ENCODE results near the gene DPEP1. TPM values are rescaled to one million over a fixed set of nuclear protein-coding genes. Genes with fewer than 3 reads are reported as not detected.

DPEP1 gene
- total and polyA plus RNA-seq, 7 donors: 0.92 to 1.2 TPM; not detected in 5

DNA sequence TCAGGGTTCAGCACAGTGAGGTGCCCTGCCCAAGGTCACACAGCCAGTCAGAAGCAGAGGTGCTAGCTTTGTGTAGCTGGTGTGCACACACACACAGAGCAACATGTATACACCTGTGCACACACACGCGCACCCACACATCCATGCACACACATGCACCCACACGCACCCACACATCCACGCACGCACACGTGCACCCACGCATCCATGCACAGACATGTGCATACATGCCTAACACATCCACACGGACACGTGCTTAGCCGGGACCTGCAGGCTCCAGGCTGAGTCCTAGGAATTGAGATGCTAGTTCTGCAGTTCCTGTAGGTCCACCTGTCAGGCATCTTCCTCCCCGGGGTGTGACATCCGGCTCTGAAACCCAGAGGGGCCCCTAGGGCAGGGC, 13.0 kb upstream of the DPEP1 start:
- Histone ChIP-seq H3K4me1 (peaks cover 0 to 8% (median 0%) of the 10 kb centered on the region in 4 donors), H3K27me3 (peaks cover 0 to 27% (median 17%) of the 10 kb centered on the region in 3 donors), H3K36me3 (no peaks in the 10 kb centered on the region), H3K9me3 (no peaks in the 10 kb centered on the region), H3K4me3 (no peak overlapping the region), H3K27ac (no peak overlapping the region)
- DNase-seq: no peak
- intact Hi-C loops (cut with DNase I): no loop called here
- TF ChIP-seq POLR2AphosphoS5 (IDR thresholded peaks at IDR 0.05) (no peak), CTCF (IDR thresholded peaks at IDR 0.05) (no peak), POLR2A (IDR thresholded peaks at IDR 0.05) (no peak), EP300 (IDR thresholded peaks at IDR 0.05) (no peak)
- WGBS, 2 donors: 69 to 86% methylated on average over 12 of the region's 12 CpGs

- no peak for DNase-seq
- Histone ChIP-seq H3K4me1 (peaks cover 0 to 8% (median 0%) of the 10 kb centered on the region in 4 donors), H3K36me3 (no peaks in the 10 kb centered on the region), H3K27ac (no peak overlapping the region), H3K4me3 (no peak overlapping the region), H3K27me3 (peaks cover 0 to 29% (median 20%) of the 10 kb centered on the region in 3 donors), H3K9me3 (no peaks in the 10 kb centered on the region)
- intact Hi-C loops (cut with DNase I): no loop called here
- TF ChIP-seq EP300 (IDR thresholded peaks at IDR 0.05) (no peak), CTCF (IDR thresholded peaks at IDR 0.05) (no peak), POLR2A (IDR thresholded peaks at IDR 0.05) (no peak), POLR2AphosphoS5 (IDR thresholded peaks at IDR 0.05) (no peak)
- 67 to 82% methylated on average over 8 of the region's 8 CpGs for WGBS, 2 donors
These were observed 12.5 kb upstream of the DPEP1 start for GRCh38 chr16:89600956-89601355.

GRCh38 chr16:89601906-89602272, 11.6 kb upstream of the DPEP1 start:
- no peaks in the 10 kb centered on the region for H3K9me3 ChIP-seq
- H3K4me3 ChIP-seq: no peak overlapping the region
- peaks cover 0 to 8% (median 0%) of the 10 kb centered on the region in 4 donors for H3K4me1 ChIP-seq
- H3K27ac ChIP-seq: no peak overlapping the region
- no peak for DNase-seq
- TF ChIP-seq POLR2A (IDR thresholded peaks at IDR 0.05) (no peak), CTCF (IDR thresholded peaks at IDR 0.05) (no peak), POLR2AphosphoS5 (IDR thresholded peaks at IDR 0.05) (no peak), EP300 (IDR thresholded peaks at IDR 0.05) (no peak)
- H3K36me3 ChIP-seq: no peaks in the 10 kb centered on the region
- H3K27me3 ChIP-seq: peaks cover 0 to 29% (median 20%) of the 10 kb centered on the region in 3 donors
- intact Hi-C loops (cut with DNase I): no loop called here
- 55 to 68% methylated on average over 22 of the region's 22 CpGs for WGBS, 2 donors

- Histone ChIP-seq H3K9me3 (no peaks in the 10 kb centered on the region), H3K36me3 (no peaks in the 10 kb centered on the region), H3K27ac (no peak overlapping the region), H3K4me1 (peaks cover 0 to 8% (median 0%) of the 10 kb centered on the region in 4 donors), H3K27me3 (peaks cover 0 to 29% (median 20%) of the 10 kb centered on the region in 3 donors), H3K4me3 (no peak overlapping the region)
- DNase-seq: no peak
- intact Hi-C loops (cut with DNase I): no loop called here
- TF ChIP-seq POLR2A (IDR thresholded peaks at IDR 0.05): no peak
- no peak for TF ChIP-seq POLR2AphosphoS5 (IDR thresholded peaks at IDR 0.05)
- no peak for TF ChIP-seq EP300 (IDR thresholded peaks at IDR 0.05)
- TF ChIP-seq CTCF (IDR thresholded peaks at IDR 0.05): no peak
- WGBS, 2 donors: 5 to 6% methylated on average over 22 of the region's 22 CpGs
These were observed 11.0 kb upstream of the DPEP1 start for GRCh38 chr16:89602273-89602951.

Measured in sigmoid colon (tissue), 7 donors.